ENCODE results near the gene UBC.

UBC gene

DNA sequence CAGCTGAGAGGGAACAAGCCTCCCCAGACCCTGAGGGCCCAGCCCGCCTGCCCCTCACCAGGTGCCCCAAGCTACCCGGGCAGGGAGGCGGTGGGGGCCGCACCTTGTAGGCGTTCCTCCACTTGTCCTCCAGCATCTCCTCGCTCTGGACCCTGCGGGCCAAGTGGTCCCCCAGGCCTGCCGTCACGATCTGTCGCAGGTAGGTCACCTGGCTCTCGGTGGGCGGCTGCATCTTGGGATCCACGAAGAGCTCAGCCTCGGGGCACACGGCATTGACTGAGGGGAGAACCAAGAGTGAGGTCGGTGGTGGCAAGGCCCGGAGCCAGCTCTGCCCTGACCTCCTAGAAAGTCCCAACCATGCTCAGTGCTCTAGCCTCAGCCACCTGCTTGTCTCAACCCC is 37.8 kb upstream of the UBC start:
- FAIRE-seq: no peak
- TF ChIP-seq, protein P1, sequence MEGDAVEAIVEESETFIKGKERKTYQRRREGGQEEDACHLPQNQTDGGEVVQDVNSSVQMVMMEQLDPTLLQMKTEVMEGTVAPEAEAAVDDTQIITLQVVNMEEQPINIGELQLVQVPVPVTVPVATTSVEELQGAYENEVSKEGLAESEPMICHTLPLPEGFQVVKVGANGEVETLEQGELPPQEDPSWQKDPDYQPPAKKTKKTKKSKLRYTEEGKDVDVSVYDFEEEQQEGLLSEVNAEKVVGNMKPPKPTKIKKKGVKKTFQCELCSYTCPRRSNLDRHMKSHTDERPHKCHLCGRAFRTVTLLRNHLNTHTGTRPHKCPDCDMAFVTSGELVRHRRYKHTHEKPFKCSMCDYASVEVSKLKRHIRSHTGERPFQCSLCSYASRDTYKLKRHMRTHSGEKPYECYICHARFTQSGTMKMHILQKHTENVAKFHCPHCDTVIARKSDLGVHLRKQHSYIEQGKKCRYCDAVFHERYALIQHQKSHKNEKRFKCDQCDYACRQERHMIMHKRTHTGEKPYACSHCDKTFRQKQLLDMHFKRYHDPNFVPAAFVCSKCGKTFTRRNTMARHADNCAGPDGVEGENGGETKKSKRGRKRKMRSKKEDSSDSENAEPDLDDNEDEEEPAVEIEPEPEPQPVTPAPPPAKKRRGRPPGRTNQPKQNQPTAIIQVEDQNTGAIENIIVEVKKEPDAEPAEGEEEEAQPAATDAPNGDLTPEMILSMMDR (IDR thresholded peaks at IDR 0.05; ENCODE audit: insufficient read depth, missing control alignments): no peak
- DNase-seq (ENCODE audit: insufficient read length, low spot score): no peak

DNA sequence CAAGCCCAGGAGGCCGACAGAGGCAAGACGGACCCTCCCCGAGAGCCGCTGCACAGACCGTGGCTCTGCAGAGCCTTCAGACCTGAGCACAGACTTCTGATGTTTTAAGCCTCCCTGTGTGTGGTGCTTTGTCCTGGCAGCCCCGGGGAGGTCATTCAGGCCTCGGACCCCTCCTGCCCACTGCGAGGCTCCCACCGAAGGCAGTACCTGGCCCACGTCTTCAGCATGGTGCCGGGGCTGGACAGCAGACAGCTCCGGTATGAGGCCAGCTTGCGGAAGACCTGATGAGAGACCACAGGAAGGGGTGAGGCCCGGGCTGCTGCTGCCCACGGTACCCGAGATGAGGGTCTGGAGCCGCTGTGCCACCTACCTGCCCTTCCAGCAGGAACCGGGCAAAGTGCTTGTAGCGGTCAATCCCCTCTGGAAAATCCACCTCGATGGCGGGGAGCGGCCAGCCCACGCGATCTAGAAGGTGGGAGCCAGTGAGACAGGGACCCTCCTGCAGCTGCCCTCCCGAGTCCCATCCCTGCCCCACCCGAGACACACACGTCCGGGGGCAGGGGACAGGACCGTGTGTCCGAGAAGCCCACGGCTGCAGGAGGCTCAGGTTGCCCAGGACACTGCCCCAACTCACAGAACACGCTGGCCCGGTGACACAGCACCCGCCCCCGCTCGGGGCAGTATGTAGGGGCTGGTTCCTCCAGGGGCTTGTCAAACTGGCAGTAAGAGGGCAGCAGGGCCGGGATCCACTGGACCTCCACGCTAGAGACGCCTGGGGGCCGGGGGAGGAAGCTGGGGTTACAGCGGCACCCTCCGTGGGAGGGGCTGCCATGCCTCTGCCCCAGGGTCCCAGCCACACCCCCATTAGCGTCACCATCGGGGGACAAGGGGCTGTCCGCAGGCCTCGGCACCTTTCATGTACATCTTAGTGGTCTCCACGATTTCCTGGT is 35.6 kb upstream of the UBC start:
- DNase-seq (ENCODE audit: insufficient read length, low spot score): no peak
- TF ChIP-seq, protein P1 (IDR thresholded peaks at IDR 0.05; ENCODE audit: insufficient read depth, missing control alignments): no peak
- no peak for FAIRE-seq

DNA sequence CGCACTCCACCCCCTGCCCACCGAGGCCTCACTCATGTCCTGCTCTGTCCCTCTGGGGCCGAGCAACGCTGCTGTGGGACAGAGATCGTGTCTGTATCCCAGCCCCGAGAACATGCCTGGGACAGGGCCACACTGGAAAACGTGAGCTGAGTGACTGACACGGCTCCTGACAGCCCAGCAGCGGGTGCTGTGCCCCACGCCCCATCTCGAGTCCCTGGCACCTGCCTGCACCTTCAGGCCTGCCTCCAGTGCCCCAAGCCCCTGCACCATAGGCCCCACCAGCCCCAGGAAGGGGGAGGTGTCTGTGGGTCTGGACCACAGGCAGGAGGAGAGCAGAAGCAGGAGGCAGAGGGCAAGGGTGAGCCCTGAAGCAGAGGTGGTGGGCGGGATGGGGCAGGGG is 34.6 kb upstream of the UBC start:
- DNase-seq (ENCODE audit: insufficient read length, low spot score) (no peak), FAIRE-seq (no peak)
- TF ChIP-seq, protein P1 (IDR thresholded peaks at IDR 0.05; ENCODE audit: insufficient read depth, missing control alignments): no peak

DNA sequence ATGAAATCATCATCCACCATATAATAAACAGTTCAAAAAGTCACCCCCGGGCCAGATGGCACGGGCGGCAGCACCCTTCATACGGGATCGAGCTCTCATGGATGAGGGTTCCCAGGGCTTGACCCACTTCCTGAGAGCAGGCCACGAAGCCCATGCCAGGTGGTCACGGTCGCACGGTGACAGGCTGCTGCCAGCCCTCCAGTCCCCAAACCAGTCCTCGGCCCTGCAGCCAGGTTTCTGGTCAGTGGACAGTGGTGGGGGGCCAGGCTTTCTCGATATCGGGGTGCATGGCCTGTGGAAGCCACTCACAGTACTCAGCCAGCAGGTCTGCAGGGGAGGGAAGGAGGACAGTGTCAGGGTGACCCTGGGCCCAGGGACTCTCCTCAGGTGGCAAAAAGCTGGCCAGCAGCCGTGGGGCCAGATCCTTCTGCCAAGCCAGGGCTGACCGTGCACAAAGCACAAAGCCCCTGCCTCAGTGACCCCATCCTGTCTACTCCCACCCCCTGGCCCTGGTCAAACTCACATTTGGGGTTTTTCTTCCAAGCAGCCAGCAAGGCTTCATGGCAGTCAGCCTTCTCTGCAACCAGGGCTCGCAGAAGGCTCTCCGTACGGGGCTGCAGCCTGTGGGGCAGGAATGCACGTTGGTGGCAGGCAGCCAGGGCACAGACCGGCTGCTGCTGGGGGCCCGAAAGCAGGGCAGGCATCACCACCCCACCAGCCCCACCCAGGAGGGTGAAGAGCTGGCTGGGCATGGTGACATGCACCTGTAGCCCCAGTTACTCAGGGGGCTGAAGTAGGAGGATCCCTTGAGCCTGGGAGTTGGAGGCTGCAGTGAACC is 33.3 kb upstream of the UBC start:
- no peak for FAIRE-seq
- DNase-seq (ENCODE audit: insufficient read length, low spot score): no peak
- TF ChIP-seq, protein P1 (IDR thresholded peaks at IDR 0.05; ENCODE audit: insufficient read depth, missing control alignments): no peak

DNA sequence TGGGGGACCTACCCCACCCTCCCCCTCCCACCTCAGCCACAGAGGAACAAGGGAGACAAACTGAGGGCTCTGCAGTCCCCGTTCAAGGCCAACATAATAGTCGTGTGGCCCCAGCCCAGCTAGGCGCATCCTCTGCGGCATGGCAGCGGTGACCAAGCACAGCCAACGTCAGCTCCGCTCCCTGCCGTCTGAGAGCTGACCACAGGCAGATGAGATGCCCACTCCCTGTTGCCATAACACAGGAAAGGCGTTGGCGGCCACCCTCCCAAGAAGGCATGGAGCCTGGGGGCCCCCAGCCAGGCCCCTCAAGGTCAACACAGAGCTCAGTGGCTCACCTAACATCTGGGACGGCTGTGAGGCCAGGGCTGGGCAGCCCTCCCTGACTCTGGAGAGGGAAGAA is 32.6 kb upstream of the UBC start:
- TF ChIP-seq, protein P1 (IDR thresholded peaks at IDR 0.05; ENCODE audit: insufficient read depth, missing control alignments): no peak
- DNase-seq (ENCODE audit: insufficient read length, low spot score) (no peak), FAIRE-seq (no peak)

DNA sequence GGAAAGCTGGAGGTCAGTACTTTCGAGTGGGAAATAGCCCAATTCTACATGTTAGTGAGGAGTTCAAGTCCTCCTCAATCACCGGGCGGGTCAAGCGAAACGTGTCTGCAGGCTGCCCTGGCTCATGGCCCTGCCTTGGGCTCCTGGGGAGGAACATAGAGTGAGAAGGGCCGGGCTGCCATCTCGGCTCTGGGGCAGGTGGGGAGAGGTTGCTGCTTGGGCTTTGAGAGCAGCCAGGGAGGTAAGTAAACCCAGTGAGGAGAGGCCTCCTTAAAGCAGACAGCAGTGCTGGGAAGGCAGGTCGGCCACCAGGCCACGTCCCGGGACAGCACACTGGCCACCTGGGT is 32.0 kb upstream of the UBC start:
- DNase-seq (ENCODE audit: insufficient read length, low spot score) (no peak), FAIRE-seq (no peak)
- TF ChIP-seq, protein P1 (IDR thresholded peaks at IDR 0.05; ENCODE audit: insufficient read depth, missing control alignments): no peak

All from D721Med (cell line).